ENCODE results near the gene ZNF266. TPM values are rescaled to one million over a fixed set of nuclear protein-coding genes. Genes with fewer than 3 reads are reported as not detected.

The ZNF266 gene
- total RNA-seq = 7.9 TPM
- long read RNA-seq, partial matches to known transcripts = 0 of 9 reads
- long read RNA-seq, other reads (novel, unspliced or antisense) = 8 of 9 reads

DNA sequence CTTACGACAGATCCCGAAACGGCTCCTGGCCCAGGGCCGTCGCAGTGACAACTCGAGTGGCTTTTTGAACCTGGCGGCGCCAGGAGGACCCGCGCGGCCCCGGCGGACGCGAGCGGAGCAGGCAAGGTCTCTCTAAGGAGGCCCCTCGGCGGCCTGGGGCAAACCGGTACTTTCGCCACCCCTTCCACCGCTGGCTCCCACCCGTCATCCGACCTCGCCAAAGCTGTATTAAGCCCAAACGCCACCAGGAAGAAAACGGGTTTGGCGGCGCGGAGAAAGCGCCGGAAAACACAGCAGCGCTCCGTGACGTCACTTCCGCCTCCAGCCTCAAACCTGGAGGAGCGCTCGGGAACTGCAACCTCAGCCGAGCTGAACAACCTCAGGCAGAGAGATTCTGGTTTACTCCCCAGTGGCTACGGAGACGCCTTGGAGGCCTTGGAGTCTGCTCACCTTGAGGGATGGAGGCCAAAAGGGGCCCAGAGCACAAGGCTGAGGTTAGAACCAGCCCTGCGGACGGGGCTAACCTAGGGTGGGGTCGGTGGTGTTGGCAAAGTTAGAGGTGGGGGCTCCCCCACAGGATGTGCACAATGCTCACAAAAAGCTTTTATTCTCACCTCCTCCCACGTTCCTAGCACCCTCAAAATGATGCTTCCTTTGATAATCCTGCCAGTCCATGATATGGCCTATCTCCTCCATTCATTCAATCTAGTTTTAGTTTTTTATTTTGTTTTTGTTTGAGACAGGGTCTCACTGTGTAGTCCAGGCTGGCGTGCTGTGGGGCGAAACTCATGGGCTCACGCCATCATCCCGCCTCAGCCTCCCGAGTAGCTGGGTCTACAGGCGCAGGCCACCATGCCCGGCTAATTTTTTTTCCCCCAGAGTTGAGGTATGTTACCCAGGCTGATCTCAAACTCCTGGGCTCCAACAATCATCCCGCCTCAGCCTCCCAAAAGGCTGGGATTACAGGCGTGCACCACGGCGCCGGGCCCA is at the start of gene ZNF266:
ZNF266 (minus strand) TSS at position 295 of the 990 bp plus-strand sequence. CDS start 15,484 bp downstream, outside the sequence.
- intact Hi-C loops (cut with micrococcal nuclease) = no loop called here
- DNase-seq = peak; percentile 94
- peak; percentile 95 for ATAC-seq

DNA sequence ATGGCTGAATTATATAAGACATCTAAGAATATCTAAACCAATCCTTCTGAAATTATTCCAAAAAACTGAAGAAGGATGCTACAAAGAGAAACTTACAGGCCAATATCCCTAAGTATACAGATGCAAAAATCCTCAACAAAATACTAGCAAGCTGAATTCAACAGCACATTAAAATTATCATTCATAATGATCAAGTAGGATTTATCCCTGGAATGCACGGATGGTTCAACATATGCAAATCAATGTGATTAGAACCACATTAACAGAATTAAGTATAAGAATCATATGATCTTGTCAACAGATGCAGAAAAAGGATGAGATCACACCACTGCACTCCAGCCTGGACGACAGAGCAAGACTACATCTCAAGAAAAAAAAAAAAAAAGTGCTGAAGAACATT is 49.8 kb upstream of the ZNF266 start:
- DNase-seq (no peak), ATAC-seq (no peak)
- intact Hi-C loops (cut with micrococcal nuclease) = no loop called here

DNA sequence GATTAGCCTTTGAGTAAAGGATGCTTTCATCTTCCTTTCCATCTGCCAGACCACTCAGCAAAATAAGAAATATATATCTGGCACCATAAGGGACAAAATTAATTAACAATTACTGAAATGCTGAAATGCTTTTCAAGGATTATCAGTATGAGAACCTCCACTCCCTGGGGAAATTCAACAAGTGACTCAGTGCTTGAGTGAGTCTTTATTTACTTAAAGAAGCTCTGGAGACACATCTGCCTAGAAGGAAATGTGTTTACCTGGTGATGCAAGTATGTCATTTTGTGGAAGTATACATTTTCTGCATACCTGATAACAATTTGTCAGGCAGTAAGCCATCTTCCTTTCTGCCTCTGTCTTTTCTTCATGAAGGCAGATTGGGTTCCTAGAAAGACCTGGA is 39.6 kb upstream of the ZNF266 start:
- intact Hi-C loops (cut with micrococcal nuclease) = no loop called here
- DNase-seq (no peak), ATAC-seq (no peak)

DNA sequence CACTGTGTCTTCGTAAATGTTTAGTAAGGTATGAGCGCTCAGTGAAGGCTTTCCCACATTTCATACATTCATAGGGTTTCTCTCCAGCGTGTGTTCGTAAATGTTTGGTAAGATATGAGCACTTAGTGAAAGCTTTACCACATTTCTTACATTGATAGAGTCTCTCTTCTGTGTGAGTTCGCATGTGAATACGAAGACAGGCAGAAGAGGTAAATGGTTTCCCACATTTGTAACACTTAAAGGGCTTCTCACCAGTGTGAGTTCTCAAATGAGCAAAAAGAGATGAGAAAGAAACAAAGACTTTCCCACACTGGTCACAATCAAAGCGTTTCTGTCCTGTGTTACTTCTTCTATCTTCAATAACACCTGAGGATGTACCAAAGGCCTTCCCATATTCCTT is 31.8 kb upstream of the ZNF266 start:
- intact Hi-C loops (cut with micrococcal nuclease) = no loop called here
- DNase-seq = no peak
- ATAC-seq = no peak

DNA sequence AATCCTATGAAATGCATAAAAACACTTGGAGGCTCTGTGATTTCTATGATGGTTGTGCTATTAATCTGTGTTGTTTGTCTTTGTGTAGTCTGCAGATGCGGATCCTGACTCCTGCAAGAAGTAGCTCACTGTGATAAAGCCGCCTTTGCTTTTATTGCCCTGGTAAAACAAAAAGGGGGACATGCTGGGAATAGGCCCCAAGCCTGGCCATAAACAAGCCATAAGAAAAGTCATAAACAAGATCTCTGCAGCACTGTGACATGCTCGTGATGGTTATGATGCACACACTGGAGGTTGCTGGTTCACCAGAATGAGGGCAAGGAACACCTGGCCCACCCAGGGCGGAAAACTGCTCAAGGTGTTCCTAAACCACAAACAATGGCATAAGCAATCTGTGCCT is 26.6 kb upstream of the ZNF266 start:
- no peak for ATAC-seq
- DNase-seq = no peak
- intact Hi-C loops (cut with micrococcal nuclease) = no loop called here

DNA sequence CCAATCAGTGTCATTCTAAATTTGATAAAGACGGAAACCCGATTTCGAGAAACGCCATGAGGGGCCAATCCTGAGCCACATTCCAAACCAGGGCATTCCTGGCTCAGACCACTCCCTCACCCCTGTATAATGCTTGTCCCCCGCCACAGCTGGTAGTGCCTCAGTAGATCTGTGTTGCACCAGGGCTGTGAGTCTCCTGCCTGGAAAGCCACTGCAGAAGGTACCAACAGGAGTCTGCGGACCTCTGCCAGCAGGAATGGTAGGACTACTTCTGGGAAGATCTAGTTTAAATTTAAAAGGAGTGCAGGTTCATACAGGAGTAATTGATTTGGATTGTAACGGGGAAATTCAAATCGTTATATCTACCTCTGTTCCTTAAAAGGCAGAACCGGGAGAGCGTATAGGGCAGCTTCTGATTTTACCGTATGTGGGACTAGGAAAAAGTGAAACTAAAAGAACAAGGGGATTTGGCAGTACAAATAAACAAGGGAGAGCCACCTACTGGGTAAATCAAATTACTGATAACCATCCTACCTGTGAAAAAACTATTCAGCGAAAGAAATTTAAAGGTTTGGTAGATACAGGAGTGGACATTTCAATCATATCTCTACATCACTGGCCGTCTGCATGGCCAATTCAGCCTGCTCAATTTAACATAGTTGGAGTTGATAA is 20.8 kb upstream of the ZNF266 start:
- intact Hi-C loops (cut with micrococcal nuclease) = no loop called here
- no peak for ATAC-seq
- DNase-seq = no peak

DNA sequence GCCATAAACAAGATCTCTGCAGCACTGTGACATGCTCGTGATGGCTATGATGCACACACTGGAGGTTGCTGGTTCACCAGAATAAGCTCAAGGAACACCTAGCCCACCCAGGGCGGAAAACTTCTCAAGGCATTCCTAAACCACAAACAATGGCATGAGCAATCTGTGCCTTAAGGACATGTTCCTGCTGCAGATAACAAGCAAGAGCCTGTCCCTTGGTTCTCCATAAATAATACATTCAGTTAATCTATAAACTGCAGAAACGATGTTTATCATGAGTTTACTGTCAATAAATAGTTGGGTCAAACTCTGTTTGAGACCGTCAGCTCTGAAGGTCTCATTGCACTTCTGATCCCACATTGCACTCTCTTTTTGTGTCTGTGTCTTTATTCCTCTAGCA is 18.6 kb upstream of the ZNF266 start:
- intact Hi-C loops (cut with micrococcal nuclease) = no loop called here
- ATAC-seq (no peak), DNase-seq (no peak)

DNA sequence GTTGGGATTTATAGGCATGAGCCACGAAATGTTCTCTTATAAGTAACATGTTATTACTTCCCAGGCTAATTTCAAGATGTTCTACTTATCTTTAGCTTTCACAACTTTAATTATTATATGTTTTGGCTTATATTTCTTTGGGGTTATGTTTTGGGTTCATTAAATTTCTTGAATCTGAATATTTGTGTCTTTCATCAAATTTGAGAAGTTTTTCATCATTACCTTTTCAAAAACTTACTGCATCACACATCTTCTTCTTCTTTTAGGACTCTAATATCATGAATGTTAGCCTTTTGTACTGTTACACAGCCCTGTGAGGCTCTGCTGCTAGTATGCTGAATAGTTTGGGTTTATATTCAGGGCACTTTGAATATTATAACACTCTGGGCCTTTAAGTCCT is 9.7 kb upstream of the ZNF266 start:
- no peak for ATAC-seq
- DNase-seq = no peak
- intact Hi-C loops (cut with micrococcal nuclease) = no loop called here

DNA sequence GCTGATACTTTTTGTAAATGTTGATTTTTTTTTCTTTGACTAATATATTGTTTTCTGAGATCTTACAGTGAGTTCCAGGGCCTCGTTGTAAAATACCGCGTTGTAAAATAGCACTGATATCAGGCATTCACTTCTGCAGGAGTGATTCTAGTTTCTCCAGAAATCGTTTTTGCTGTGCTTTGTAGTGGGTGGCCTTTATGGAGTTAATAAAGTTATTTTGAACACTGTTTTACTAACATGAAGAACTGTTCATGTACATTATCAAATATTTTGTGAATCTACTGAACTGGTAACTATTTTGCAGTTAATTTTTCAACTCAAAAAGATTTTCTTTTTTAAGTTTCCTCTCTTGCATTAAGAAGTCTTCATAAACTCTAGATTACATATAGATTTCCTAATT is 985 bp upstream of the ZNF266 start:
- no peak for DNase-seq
- intact Hi-C loops (cut with micrococcal nuclease) = no loop called here

DNA sequence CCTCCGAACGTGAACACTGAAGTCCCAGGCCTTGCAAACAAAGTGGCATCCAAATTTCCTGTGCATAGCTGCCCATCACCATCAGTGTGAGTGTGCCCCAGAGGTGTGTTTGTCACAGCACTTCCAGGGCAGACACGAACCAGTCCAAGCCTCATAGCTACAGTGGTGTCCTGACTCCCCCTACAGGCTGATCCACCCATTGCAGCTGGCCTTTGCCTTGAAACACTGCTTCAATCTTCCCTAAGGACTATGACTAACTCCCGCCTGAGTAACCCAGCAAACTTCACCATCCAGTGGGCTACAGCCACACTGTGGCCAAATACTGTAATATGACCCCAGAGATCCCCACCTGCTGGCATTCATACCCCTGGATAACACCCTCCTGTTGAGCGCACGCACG is 3.9 kb downstream of the ZNF266 start:
- peak; percentile 47 for ATAC-seq
- DNase-seq = peak; percentile 53
- intact Hi-C loops (cut with micrococcal nuclease) = no loop called here

More for the DNA sequence above, 985 bp upstream of the ZNF266 start:
- no peak for ATAC-seq

DNA sequence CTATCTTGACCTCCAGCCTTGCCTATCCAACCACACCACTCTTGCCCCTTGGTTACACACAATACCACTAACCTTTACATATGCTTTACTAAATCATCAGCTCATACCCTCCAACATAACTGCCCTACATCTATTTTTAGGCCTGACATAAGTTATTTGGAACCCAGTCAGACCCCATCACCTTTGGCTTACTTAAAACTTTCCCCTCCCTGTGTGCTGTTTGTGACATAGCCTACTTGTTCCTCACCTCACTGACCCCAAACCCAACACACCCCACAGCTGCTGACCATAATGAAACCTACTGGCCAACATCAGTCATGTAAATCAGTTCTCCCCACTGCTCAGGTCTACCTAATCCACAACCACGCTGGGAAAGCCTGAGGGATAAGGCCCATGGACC is 4.9 kb downstream of the ZNF266 start:
- DNase-seq = no peak
- intact Hi-C loops (cut with micrococcal nuclease) = no loop called here
- ATAC-seq = peak; percentile 61

DNA sequence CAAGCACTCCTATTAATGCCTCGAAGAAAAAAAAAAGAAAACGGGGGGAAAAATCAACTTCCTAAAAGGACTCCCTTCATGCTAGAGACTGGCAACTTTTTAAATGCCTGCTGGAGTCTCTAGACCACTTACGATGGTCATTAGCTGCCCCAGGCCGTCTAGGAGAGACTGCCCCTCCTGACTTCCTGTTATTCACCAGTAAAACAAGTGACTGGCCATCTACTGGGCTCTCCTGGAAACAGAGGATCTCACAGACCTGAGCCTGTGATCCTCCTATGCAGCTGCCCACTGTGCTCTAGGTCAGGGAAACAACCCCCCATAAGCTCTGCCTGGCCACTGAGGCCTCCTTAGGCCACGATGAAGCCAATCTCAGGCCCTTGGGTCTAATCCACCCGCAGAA is 7.4 kb downstream of the ZNF266 start:
- ATAC-seq (no peak), DNase-seq (no peak)
- intact Hi-C loops (cut with micrococcal nuclease) = no loop called here

DNA sequence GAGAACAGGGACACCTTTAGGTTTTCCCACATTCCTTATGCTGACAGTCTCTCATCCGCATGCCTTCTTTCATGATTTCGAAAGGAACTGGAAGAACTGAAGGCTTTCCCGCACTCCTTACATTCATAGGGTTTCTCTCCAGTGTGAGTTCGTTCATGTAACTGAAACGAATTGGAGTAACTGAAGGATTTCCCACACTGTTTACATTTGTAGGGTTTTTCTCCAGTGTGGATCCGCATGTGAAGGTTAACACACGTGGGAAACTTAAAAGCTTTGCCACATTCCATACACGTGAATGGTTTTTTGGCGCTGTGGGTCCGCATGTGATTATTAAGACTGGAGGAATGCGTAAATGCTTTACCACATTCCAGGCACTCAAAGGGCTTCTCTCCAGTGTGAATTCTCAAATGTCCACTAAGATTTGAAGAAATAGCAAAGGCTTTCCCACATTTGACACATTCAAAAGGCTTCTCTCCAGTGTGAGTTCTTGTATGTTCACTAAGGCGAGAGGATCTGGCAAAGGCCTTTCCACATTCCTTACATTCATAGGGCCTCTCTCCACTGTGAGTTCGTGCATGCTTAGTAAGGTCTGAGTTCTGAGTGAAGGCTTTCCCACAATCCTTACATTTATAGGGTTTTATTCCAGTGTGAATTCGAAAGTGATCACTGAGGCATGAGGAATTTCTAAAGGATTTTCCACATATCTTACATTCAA is 22.0 kb downstream of the ZNF266 start:
- ATAC-seq (no peak), DNase-seq (no peak)
- intact Hi-C loops (cut with micrococcal nuclease) = no loop called here

DNA sequence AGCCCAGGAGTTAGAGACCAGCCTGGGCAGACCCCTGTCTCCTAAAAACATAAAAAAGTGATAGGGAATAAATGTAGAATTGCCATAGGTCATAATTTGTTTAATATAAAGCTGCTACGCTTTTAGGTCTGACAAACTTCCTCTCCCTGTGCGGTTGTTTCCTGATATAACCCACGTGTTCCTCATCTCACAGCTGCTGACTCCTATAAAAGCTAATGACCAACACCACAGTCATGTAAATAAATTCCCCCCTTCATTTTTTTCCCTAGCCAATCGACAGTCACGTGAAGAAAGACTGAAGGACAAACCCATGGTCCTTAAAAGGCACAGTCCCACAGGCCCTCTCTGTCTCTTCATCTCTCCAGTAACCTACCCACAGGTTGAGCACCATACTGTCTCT is 27.5 kb downstream of the ZNF266 start:
- intact Hi-C loops (cut with micrococcal nuclease) = no loop called here
- ATAC-seq = no peak

DNA sequence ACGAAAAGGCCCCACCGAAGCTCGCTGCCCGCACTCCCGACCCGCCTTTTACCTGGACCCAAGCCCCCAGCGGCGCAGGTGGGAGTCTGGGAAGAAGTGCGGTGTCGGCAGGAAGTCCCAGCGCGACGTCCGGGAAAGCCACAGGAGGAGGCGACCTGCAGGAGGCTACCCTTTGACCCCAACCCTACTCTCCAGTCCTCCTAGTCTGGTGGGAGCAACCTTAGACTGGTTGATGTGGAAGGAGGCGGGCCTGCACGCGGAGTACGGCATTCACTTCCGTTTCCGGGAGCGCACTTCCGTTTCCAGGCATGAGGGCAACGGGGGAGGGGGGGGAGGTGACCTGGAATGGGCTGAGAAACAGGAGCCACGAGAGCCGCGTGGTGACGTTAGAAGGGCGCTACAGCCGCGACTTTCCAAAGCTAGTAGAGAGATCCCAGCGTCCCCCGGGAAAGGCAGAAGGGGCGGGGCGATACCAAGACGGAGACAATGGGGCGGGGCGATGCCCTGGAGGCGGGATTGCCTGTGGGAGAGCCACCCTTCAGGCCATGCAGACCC is 28.5 kb downstream of the ZNF266 start:
- intact Hi-C loops (cut with micrococcal nuclease) = no loop called here
- peak; percentile 99 for ATAC-seq
- peak; percentile 88 for DNase-seq

More for the DNA sequence above, 27.5 kb downstream of the ZNF266 start:
- no peak for DNase-seq

DNA sequence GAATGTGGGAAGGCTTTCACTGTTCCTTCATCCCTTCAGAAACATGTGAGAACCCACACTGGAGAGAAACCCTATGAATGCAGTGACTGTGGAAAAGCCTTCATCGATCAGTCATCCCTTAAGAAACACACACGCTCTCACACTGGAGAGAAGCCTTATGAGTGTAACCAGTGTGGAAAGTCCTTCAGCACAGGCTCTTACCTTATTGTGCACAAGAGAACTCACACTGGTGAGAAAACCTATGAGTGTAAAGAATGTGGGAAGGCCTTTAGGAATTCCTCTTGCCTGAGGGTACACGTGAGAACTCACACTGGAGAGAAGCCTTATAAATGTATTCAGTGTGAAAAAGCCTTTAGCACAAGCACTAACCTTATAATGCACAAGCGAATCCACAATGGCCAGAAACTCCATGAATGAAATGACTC is 54.0 kb downstream of the ZNF266 start:
- intact Hi-C loops (cut with micrococcal nuclease) = no loop called here
- DNase-seq = no peak
- no peak for ATAC-seq

DNA sequence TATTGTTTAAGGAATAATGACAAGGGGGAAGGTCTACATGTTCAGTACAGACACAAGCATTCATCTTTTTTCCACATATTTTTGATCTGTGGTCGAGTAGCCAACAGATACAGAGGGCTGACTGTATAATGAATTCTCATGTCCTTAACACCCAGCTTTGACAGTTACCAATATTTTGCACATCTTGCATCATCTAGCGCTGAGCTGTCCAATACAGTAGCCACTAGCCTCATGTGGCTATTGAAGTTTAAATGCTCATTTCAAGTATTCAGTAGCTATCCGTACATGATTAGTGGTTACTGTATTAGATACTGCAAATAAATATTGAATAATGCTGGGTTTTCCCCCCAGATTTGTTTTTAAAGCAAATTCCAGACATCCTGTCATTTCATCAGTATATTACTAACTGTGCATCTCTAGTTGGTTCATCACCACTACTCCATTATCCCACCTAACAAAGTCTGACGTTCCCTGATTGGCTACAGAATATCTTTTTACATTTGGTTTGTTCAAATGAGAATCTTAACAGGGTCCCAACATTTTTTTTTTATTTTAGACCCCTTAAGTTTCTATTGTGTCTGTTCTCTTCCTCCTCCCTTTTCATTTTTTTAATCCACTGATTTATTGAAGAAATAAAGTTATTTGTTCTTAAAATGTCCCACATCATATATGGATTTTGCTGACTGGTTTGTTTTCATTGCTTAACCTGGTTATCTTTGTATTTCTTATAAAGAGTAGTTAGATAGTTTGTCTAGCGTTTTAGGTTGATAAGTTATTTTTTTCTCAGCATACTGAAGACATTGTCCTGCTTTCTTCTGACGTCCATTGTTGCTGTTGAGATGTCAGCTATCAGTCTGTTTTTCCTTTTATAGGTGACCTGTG is 64.4 kb downstream of the ZNF266 start:
- ATAC-seq (no peak), DNase-seq (no peak)
- intact Hi-C loops (cut with micrococcal nuclease) = no loop called here

DNA sequence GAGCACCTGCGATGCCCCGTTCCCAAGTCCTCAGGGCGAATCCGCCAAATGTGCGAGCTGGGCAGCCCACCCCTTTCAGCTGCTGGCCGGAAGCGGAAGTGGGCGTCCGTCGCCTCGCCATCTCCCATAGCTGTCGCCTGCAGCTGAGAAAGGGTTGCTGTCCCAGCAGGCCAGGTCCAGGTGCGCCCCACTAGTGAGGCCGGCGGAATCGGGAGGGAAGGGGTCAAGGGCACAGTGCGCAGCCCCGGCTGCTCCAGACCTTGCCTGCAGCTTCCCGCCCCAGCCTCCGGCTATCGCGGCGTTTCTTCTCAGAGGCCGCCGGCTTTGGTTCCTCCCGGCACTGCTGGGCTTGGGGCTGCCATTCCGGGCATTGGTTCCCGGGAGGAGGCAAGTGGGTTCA is 72.5 kb downstream of the ZNF266 start, which contains the start of gene ZNF177:
ZNF177 (plus strand) TSS at position 109 of the 400 bp plus-strand sequence. CDS start 15,299 bp downstream, outside the sequence.
- intact Hi-C loops (cut with micrococcal nuclease) = no loop called here
- peak; percentile 36 for ATAC-seq
- no peak for DNase-seq
